ENCODE data around the gene CPN1.

GRCh38 chr10:100083623-100084022 is 2.0 kb upstream of the CPN1 start:
- TF ChIP-seq CTCF (conservative IDR thresholded peaks at IDR 0.05) (no peak), ZFX (IDR thresholded peaks at IDR 0.05) (no peak)
